ENCODE measurements around the gene BICC1. TPM values are rescaled to one million over a fixed set of nuclear protein-coding genes. Genes with fewer than 3 reads are reported as not detected.

The BICC1 gene
- total and polyA plus RNA-seq, 2 donors (not counting 1 experiment from before 2014, with no cell fraction given): not detected

DNA sequence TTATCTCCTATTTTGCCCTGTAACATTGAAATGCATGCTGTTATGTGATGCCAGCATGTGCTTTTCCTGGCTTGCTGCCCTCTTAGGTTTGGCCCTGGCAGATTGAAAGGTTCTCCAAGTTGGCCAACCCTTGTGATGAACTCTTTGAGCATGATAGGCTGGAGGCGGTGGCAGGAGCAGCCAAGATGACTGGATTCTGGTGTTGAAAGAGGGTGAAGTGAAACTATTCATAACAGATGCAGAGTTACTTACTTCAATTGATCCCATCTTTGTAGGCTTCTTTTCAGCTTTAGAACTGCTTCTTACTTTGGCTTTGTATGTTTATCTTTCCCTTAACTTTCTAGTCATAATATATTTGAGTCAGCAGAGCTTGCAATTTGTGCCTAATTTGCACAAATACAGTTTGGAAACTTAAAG, 57.6 kb downstream of the BICC1 start:
- no peaks in the 10 kb centered on the region for H3K79me2 ChIP-seq (ENCODE audit: control insufficient read depth, insufficient read depth, low read length)
- no peaks in the 10 kb centered on the region for H4K20me1 ChIP-seq (ENCODE audit: control insufficient read depth, insufficient read depth, low read length, poor library complexity, severe bottlenecking)
- intact Hi-C loops (cut with micrococcal nuclease): no loop called here
- no peak overlapping the region for H2AFZ ChIP-seq (ENCODE audit: insufficient read depth, low read depth, low read length, poor library complexity, severe bottlenecking)
- H3K27ac ChIP-seq (ENCODE audit: low read length in 2 of 2): no peak overlapping the region
- POLR2A ChIA-PET: no interaction called here
- DNase-seq: no peak
- no peak overlapping the region for H3K4me3 ChIP-seq (ENCODE audit: control extremely low read depth in 1 of 5, extremely low read depth in 1 of 5, insufficient read depth in 1 of 5, low read depth in 2 of 5, low read length in 4 of 5)
- CTCF ChIA-PET: no interaction called here
- no CpG with 5 or more reads among the region's 1 CpG for WGBS (ENCODE audit: insufficient coverage)
- H3K4me3 Mint-ChIP-seq: no peak overlapping the region
- H3K27me3 ChIP-seq (replicated peaks in 1 of 4; ENCODE audit: control extremely low read depth in 1 of 4, control insufficient read depth in 3 of 4, insufficient read depth in 4 of 4, low read length in 3 of 4): no peaks in the 10 kb centered on the region
- H3K4me1 ChIP-seq (ENCODE audit: control insufficient read depth in 2 of 2, insufficient read depth in 2 of 2, low read length in 2 of 2): no peaks in the 10 kb centered on the region
- no peak overlapping the region for H3K27ac Mint-ChIP-seq
- no peak overlapping the region for H3K9ac ChIP-seq (ENCODE audit: low read length)
- H3K36me3 ChIP-seq (replicated peaks in 1 of 2; ENCODE audit: control extremely low read depth in 1 of 2, control insufficient read depth in 1 of 2, extremely low read depth in 1 of 2, insufficient read depth in 2 of 2, low read length in 1 of 2): no peaks in the 10 kb centered on the region
- no peaks in the 10 kb centered on the region for H3K4me1 Mint-ChIP-seq
- no peak overlapping the region for H3K4me2 ChIP-seq (replicated peaks; ENCODE audit: low read depth, low read length, poor library complexity, severe bottlenecking)
- TF ChIP-seq EZH2 (IDR thresholded peaks at IDR 0.05; ENCODE audit: borderline replicate concordance, insufficient read depth, low read depth, low read length, poor library complexity, severe bottlenecking): no peak
- TF ChIP-seq, protein P1, sequence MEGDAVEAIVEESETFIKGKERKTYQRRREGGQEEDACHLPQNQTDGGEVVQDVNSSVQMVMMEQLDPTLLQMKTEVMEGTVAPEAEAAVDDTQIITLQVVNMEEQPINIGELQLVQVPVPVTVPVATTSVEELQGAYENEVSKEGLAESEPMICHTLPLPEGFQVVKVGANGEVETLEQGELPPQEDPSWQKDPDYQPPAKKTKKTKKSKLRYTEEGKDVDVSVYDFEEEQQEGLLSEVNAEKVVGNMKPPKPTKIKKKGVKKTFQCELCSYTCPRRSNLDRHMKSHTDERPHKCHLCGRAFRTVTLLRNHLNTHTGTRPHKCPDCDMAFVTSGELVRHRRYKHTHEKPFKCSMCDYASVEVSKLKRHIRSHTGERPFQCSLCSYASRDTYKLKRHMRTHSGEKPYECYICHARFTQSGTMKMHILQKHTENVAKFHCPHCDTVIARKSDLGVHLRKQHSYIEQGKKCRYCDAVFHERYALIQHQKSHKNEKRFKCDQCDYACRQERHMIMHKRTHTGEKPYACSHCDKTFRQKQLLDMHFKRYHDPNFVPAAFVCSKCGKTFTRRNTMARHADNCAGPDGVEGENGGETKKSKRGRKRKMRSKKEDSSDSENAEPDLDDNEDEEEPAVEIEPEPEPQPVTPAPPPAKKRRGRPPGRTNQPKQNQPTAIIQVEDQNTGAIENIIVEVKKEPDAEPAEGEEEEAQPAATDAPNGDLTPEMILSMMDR (IDR thresholded peaks at IDR 0.05): no peak
- H3K9me3 ChIP-seq (ENCODE audit: control extremely low read depth in 1 of 3, control insufficient read depth in 2 of 3, insufficient read depth in 1 of 3, low read length in 2 of 3): no peaks in the 10 kb centered on the region
- peaks cover 7% of the 10 kb centered on the region for H3K9me3 Mint-ChIP-seq (ENCODE audit: insufficient read depth)
- no peak for ATAC-seq (ENCODE audit: low read depth)
- H3K27me3 Mint-ChIP-seq: no peaks in the 10 kb centered on the region

DNA sequence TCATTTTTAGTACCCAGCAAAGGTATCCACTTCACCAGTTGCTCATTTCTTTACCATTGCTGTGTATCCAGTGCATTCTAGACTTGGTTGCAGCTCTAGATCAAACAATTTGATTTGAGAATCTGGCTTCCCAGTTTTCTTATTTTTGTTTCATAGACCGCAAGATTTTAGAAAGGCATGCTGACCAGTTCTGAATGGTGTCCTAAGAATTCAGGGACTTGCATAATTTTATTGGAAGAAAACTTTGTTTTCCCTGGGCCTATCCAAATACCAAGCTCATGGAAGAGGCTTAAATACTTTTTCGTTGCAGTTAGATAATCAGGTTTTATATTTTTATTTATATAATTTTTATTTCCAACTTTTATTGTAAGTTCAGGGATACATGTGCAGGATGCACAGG, 58.3 kb downstream of the BICC1 start:
- no peak overlapping the region for H3K9ac ChIP-seq (ENCODE audit: low read length)
- H3K27ac ChIP-seq (ENCODE audit: low read length in 2 of 2): no peak overlapping the region
- ChIA-PET POLR2A (no interaction called here), CTCF (no interaction called here)
- no peaks in the 10 kb centered on the region for H3K36me3 ChIP-seq (replicated peaks in 1 of 2; ENCODE audit: control extremely low read depth in 1 of 2, control insufficient read depth in 1 of 2, extremely low read depth in 1 of 2, insufficient read depth in 2 of 2, low read length in 1 of 2)
- no peaks in the 10 kb centered on the region for H3K4me1 Mint-ChIP-seq
- DNase-seq (no peak), ATAC-seq (ENCODE audit: low read depth) (no peak)
- TF ChIP-seq, protein P1 (IDR thresholded peaks at IDR 0.05): no peak
- TF ChIP-seq EZH2 (IDR thresholded peaks at IDR 0.05; ENCODE audit: borderline replicate concordance, insufficient read depth, low read depth, low read length, poor library complexity, severe bottlenecking): no peak
- H4K20me1 ChIP-seq (ENCODE audit: control insufficient read depth, insufficient read depth, low read length, poor library complexity, severe bottlenecking): no peaks in the 10 kb centered on the region
- H3K4me3 Mint-ChIP-seq: no peak overlapping the region
- no peaks in the 10 kb centered on the region for H3K79me2 ChIP-seq (ENCODE audit: control insufficient read depth, insufficient read depth, low read length)
- intact Hi-C loops (cut with micrococcal nuclease): no loop called here
- no peak overlapping the region for H3K4me3 ChIP-seq (ENCODE audit: control extremely low read depth in 1 of 5, extremely low read depth in 1 of 5, insufficient read depth in 1 of 5, low read depth in 2 of 5, low read length in 4 of 5)
- no peaks in the 10 kb centered on the region for H3K9me3 ChIP-seq (ENCODE audit: control extremely low read depth in 1 of 3, control insufficient read depth in 2 of 3, insufficient read depth in 1 of 3, low read length in 2 of 3)
- no peaks in the 10 kb centered on the region for H3K27me3 ChIP-seq (replicated peaks in 1 of 4; ENCODE audit: control extremely low read depth in 1 of 4, control insufficient read depth in 3 of 4, insufficient read depth in 4 of 4, low read length in 3 of 4)
- no peak overlapping the region for H3K27ac Mint-ChIP-seq
- no peaks in the 10 kb centered on the region for H3K27me3 Mint-ChIP-seq
- no peaks in the 10 kb centered on the region for H3K4me1 ChIP-seq (ENCODE audit: control insufficient read depth in 2 of 2, insufficient read depth in 2 of 2, low read length in 2 of 2)
- no peak overlapping the region for H3K4me2 ChIP-seq (replicated peaks; ENCODE audit: low read depth, low read length, poor library complexity, severe bottlenecking)
- peaks cover 7% of the 10 kb centered on the region for H3K9me3 Mint-ChIP-seq (ENCODE audit: insufficient read depth)
- no peak overlapping the region for H2AFZ ChIP-seq (ENCODE audit: insufficient read depth, low read depth, low read length, poor library complexity, severe bottlenecking)
- 100% methylated on average over 1 of the region's 2 CpGs for WGBS (ENCODE audit: insufficient coverage)

All from B cell (primary cell).